ENCODE data around the gene MAMLD1.

DNA sequence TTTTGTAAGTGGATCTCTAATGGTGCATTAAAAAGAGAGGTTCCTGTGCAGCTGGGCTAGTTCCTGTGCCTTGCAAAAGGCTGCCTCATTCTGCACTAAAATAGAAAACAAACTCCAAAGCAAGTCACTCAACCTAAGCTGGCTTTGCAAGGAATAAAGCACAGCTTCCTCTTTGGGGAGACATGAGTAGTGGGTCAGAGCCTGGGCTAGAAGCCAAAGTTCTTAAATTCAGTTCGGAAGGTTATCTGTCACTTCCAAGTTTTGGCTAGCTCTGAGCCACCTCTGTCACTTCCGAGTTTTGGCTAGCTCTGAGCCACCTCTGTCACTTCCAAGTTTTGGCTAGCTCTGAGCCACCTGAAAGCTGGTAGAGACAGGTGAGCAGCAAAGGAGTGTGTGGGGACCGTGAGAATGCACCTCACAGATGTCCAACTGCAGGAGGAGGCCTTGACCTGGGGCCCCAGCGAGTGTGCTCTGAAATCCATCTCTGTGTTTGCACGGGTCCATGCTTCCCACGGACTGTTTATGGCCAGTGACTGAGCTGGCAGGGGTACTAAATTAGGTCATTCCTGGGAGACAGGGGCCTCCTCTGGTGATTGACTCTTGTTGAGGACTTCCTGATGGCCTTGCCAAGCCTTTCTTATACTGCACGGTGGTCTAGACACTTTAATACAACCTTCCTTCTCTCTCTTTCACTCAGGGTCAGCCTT is 36.4 kb upstream of the MAMLD1 start:
- TF ChIP-seq, protein P1, sequence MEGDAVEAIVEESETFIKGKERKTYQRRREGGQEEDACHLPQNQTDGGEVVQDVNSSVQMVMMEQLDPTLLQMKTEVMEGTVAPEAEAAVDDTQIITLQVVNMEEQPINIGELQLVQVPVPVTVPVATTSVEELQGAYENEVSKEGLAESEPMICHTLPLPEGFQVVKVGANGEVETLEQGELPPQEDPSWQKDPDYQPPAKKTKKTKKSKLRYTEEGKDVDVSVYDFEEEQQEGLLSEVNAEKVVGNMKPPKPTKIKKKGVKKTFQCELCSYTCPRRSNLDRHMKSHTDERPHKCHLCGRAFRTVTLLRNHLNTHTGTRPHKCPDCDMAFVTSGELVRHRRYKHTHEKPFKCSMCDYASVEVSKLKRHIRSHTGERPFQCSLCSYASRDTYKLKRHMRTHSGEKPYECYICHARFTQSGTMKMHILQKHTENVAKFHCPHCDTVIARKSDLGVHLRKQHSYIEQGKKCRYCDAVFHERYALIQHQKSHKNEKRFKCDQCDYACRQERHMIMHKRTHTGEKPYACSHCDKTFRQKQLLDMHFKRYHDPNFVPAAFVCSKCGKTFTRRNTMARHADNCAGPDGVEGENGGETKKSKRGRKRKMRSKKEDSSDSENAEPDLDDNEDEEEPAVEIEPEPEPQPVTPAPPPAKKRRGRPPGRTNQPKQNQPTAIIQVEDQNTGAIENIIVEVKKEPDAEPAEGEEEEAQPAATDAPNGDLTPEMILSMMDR (IDR thresholded peaks at IDR 0.05), result no peak
- TF ChIP-seq EP300 (IDR thresholded peaks at IDR 0.05) (no peak), POLR2AphosphoS5 (IDR thresholded peaks at IDR 0.05) (no peak), POLR2A (IDR thresholded peaks at IDR 0.05) (no peak)

Measured in gastroesophageal sphincter (tissue), 3 donors.